Glutamatergic neuron (in vitro differentiated cells): ENCODE results near the gene SPEN. TPM values are rescaled to one million over a fixed set of nuclear protein-coding genes. Genes with fewer than 3 reads are reported as not detected.
"Not testable (repeated sequence)": the region's sequence is repeated elsewhere in the genome, so short reads cannot be mapped to it uniquely, and the experiment has no call there.

ENCODE experiments used
- DNase-seq: peaks from one replicate; pipeline ENCODE4 v3.0.0; 2022
- H3K27ac Mint-ChIP-seq: one replicate; pipeline ENCODE4 v1.8.0; 2020; ENCODE audit warnings: mild to moderate bottlenecking, mixed read lengths, inconsistent platforms; ENCODE audit not compliant: unreplicated experiment
- H3K27me3 Mint-ChIP-seq: one replicate; pipeline ENCODE4 v1.8.0; 2020; ENCODE audit warnings: mild to moderate bottlenecking, moderate library complexity, mixed read lengths, inconsistent platforms; ENCODE audit not compliant: unreplicated experiment
- H3K36me3 Mint-ChIP-seq: one replicate; pipeline ENCODE4 v1.8.0; 2020; ENCODE audit warnings: mild to moderate bottlenecking, mixed read lengths, inconsistent platforms; ENCODE audit not compliant: unreplicated experiment
- H3K4me1 Mint-ChIP-seq: one replicate; pipeline ENCODE4 v1.8.0; 2020; ENCODE audit warnings: mild to moderate bottlenecking, low read depth, mixed read lengths, inconsistent platforms; ENCODE audit not compliant: unreplicated experiment
- H3K4me3 Mint-ChIP-seq: one replicate; pipeline ENCODE4 v1.8.0; 2020; ENCODE audit warnings: mild to moderate bottlenecking, mixed read lengths, inconsistent platforms; ENCODE audit not compliant: unreplicated experiment
- H3K9me3 Mint-ChIP-seq: one replicate; pipeline ENCODE4 v1.8.0; 2020; ENCODE audit warnings: mild to moderate bottlenecking, moderate library complexity, mixed read lengths, inconsistent platforms; ENCODE audit not compliant: unreplicated experiment
- CTCF ChIP-seq: fragments of 200-600 bp; sonication (generic); IDR thresholded peaks from one replicate; pipeline ENCODE4 v1.5.0; 2021; ENCODE audit not compliant: partially characterized antibody, unreplicated experiment
- total RNA-seq: library from RNA; stranded (reverse); fragmentation: NEBNext Ultra II Directional; extraction: Animal tissue kit (Norgen Biotek cat#: 25700); gene quantifications from one replicate; pipeline ENCODE4 v1.2.1, GENCODE V29; 2021; ENCODE audit not compliant: unreplicated experiment

Gene SPEN
- total RNA-seq, 1 donor from 2014 or later, result 52.4 TPM

GRCh38 chr1:15837931-15838330 is 9.6 kb upstream of the SPEN start:
- Mint-ChIP-seq H3K27ac (no peak overlapping the region), H3K27me3 (peaks cover 11% of the 10 kb centered on the region), H3K9me3 (peaks cover 11% of the 10 kb centered on the region), H3K4me3 (no peak overlapping the region), H3K4me1 (no peaks in the 10 kb centered on the region), H3K36me3 (no peaks in the 10 kb centered on the region)
- no peak for TF ChIP-seq CTCF
- DNase-seq, result no peak

- no peak for DNase-seq
- Mint-ChIP-seq H3K27me3 (peaks cover 11% of the 10 kb centered on the region), H3K4me1 (no peaks in the 10 kb centered on the region), H3K4me3 (no peak overlapping the region), H3K27ac (no peak overlapping the region), H3K9me3 (peaks cover 11% of the 10 kb centered on the region), H3K36me3 (no peaks in the 10 kb centered on the region)
- TF ChIP-seq CTCF, result no peak
Measured at GRCh38 chr1:15838721-15839120, 8.8 kb upstream of the SPEN start.

- no peak for TF ChIP-seq CTCF
- no peak overlapping the region for H3K4me3 Mint-ChIP-seq
- DNase-seq, result no peak
- no peak overlapping the region for H3K27ac Mint-ChIP-seq
- no peaks in the 10 kb centered on the region for H3K4me1 Mint-ChIP-seq
- peaks cover 7% of the 10 kb centered on the region for H3K9me3 Mint-ChIP-seq
- H3K36me3 Mint-ChIP-seq, result no peaks in the 10 kb centered on the region
- H3K27me3 Mint-ChIP-seq, result peaks cover 8% of the 10 kb centered on the region
Measured at GRCh38 chr1:15843826-15844572, 3.5 kb upstream of the SPEN start.

- H3K36me3 Mint-ChIP-seq, H3K4me3 Mint-ChIP-seq, H3K27ac Mint-ChIP-seq, DNase-seq: not testable (repeated sequence)
- Mint-ChIP-seq H3K27me3 (peaks cover 16% of the 10 kb centered on the region), H3K4me1 (peaks cover 10% of the 10 kb centered on the region), H3K9me3 (peaks cover 13% of the 10 kb centered on the region)
Measured at GRCh38 chr1:15846056-15846455, 1.5 kb upstream of the SPEN start.

- peaks cover 18% of the 10 kb centered on the region for H3K4me1 Mint-ChIP-seq
- H3K4me3 Mint-ChIP-seq, result peak overlapping the region; percentile 69
- no peak for TF ChIP-seq CTCF
- DNase-seq, result no peak
- peaks cover 16% of the 10 kb centered on the region for H3K27me3 Mint-ChIP-seq
- H3K36me3 Mint-ChIP-seq, result no peaks in the 10 kb centered on the region
- no peak overlapping the region for H3K27ac Mint-ChIP-seq
- H3K9me3 Mint-ChIP-seq, result peaks cover 13% of the 10 kb centered on the region
Measured at GRCh38 chr1:15847893-15848142, 311 bp downstream of the SPEN start.
